Ovary (tissue), 9 donors: ENCODE results near the gene IRF2BP1. TPM values are rescaled to one million over a fixed set of nuclear protein-coding genes. Genes with fewer than 3 reads are reported as not detected.
"Not testable (repeated sequence)": the region's sequence is repeated elsewhere in the genome, so short reads cannot be mapped to it uniquely, and the experiment has no call there.

Experiments used
- DNase-seq, 5 donors: peaks; one replicate each; pipeline ENCODE4 v3.0.0-alpha.2; 2019 to 2020
- H3K27ac ChIP-seq, 2 donors: fragments of 200-600 bp; one replicate each; pipeline versions ENCODE4 v1.5.1 to v1.8.0; 2019 to 2022
- H3K27me3 ChIP-seq: fragments of 200-600 bp; one replicate; pipeline ENCODE4 v1.8.0; 2022
- H3K36me3 ChIP-seq: fragments of 200-600 bp; sonication (generic); one replicate; pipeline ENCODE4 v1.5.1; 2019
- H3K4me1 ChIP-seq: one replicate; pipeline ENCODE4 v1.8.1; 2013; ENCODE audit warnings: mild to moderate bottlenecking, moderate library complexity; ENCODE audit not compliant: insufficient read depth
- H3K4me3 ChIP-seq: fragments of 200-600 bp; sonication (generic); one replicate; pipeline ENCODE4 v1.5.1; 2017
- H3K9me3 ChIP-seq, 2 donors: fragments of 200-600 bp in 1 of 2; sonication (generic) in 1 of 2; one replicate each; pipeline versions ENCODE4 v1.5.1 to v1.8.1; 2013 to 2019; ENCODE audit warnings: mild to moderate bottlenecking in 1 of 2, moderate library complexity in 1 of 2
- CTCF ChIP-seq, 3 donors: fragments of 450-650 bp in 2 of 3; fragments of 200-600 bp in 1 of 3; IDR thresholded peaks; one replicate each; pipeline versions ENCODE4 v1.5.1 to v1.8.0; 2016 to 2022; ENCODE audit warnings: antibody characterized with exemption in 3 of 3, mild to moderate bottlenecking in 1 of 3
- EP300 ChIP-seq: sonication (generic); formaldehyde crosslinking; IDR thresholded peaks from one replicate; pipeline ENCODE4 v1.6.1; 2017; ENCODE audit warnings: antibody characterized with exemption
- POLR2A ChIP-seq: fragments of 450-650 bp; IDR thresholded peaks from one replicate; pipeline ENCODE4 v1.6.1; 2017; ENCODE audit warnings: antibody characterized with exemption, mild to moderate bottlenecking, moderate library complexity
- WGBS, 3 donors: extraction: QIAGEN DNeasy Blood & Tissue Kit in 1 of 3; methylation state at CpG; one replicate each; pipeline versions ENCODE4 v1.1.5 to v1.1.7; 2013 to 2017; 5-methylcytosine and 5-hydroxymethylcytosine counted together
- intact Hi-C, 4 donors: fragments of 100-400 bp; cut with DNase I; formaldehyde crosslinking; loops; one replicate each; pipeline versions ENCODE4 v1.11.0 to v1.15.1; 2022 to 2023
- polyA plus RNA-seq, 2 donors: library from polyadenylated mRNA; stranded (reverse); fragments of 200-250 nt in 1 of 2; fragments of 350-450 nt in 1 of 2; fragmentation: Illumina TruSeq in 1 of 2; extraction: RNeasy Lipid Tissue Mini Kit (QIAGEN cat#74804) in 1 of 2; gene quantifications; one replicate each; pipeline ENCODE4 v1.2.3, GENCODE V29; 2013 to 2014
- total RNA-seq, 7 donors: library from RNA; depleted of rRNA in 2 of 7; stranded (reverse); fragments of >200 nt in 2 of 7; fragmentation: NEBNext Ultra II Directional in 3 of 7; extraction: Animal tissue kit (Norgen Biotek cat#: 25700) in 3 of 7; gene quantifications; one replicate each; pipeline versions ENCODE4 v1.1.0 to v1.2.4, GENCODE V29; 2016 to 2023
- donor health status: DM: no; HTN: no; CAD: no; lungs with moderate emphysema.
- donor health status: DM: no; HTN: no; CAD: no.
- donor health status: Bipolar disorder and iron deficiency.
- donor health status: DM: yes; HTN: yes; CAD: no.
- donor health status: DM: no; HTN: no; CAD: no.
- donor health status: DM: yes; HTN: yes; CAD: no.

IRF2BP1 gene
- total and polyA plus RNA-seq, 9 donors: 2.7 to 59.4 (median 37.3) TPM

- Histone ChIP-seq H3K27ac (no peak overlapping the region), H3K4me1 (peaks cover 5% of the 10 kb centered on the region), H3K4me3 (no peak overlapping the region), H3K9me3 (no peaks in the 10 kb centered on the region), H3K36me3 (no peaks in the 10 kb centered on the region), H3K27me3 (no peaks in the 10 kb centered on the region)
- WGBS, 3 donors: 88 to 91% (median 91%) methylated on average over 7 of the region's 7 CpGs
- intact Hi-C loops: no loop called here
- DNase-seq: no peak
- TF ChIP-seq POLR2A: no peak
- TF ChIP-seq EP300: no peak
- TF ChIP-seq CTCF (IDR thresholded peaks at IDR 0.05): no peak
Observed at GRCh38 chr19:45899253-45899652, 13.3 kb upstream of the IRF2BP1 start.

GRCh38 chr19:45897261-45897812 is 11.4 kb upstream of the IRF2BP1 start:
- no peak overlapping the region for H3K27ac ChIP-seq
- peaks cover 5% of the 10 kb centered on the region for H3K4me1 ChIP-seq
- 89 to 93% (median 93%) methylated on average over 8 of the region's 8 CpGs for WGBS, 3 donors
- no peak for DNase-seq
- H3K36me3 ChIP-seq: no peaks in the 10 kb centered on the region
- TF ChIP-seq POLR2A: no peak
- no peak for TF ChIP-seq CTCF (IDR thresholded peaks at IDR 0.05)
- TF ChIP-seq EP300: no peak
- no peaks in the 10 kb centered on the region for H3K9me3 ChIP-seq
- no peak overlapping the region for H3K4me3 ChIP-seq
- H3K27me3 ChIP-seq: no peaks in the 10 kb centered on the region
- intact Hi-C loops: no loop called here

- intact Hi-C loops, H3K27ac ChIP-seq, H3K9me3 ChIP-seq, H3K27me3 ChIP-seq, DNase-seq, H3K36me3 ChIP-seq, H3K4me1 ChIP-seq, H3K4me3 ChIP-seq: not testable (repeated sequence)
- WGBS, 3 donors: 89 to 92% (median 92%) methylated on average over 12 of the region's 12 CpGs
Observed at GRCh38 chr19:45895983-45896599, 10.2 kb upstream of the IRF2BP1 start.

GRCh38 chr19:45895519-45895972 is 9.6 kb upstream of the IRF2BP1 start:
- no peaks in the 10 kb centered on the region for H3K9me3 ChIP-seq
- TF ChIP-seq EP300: no peak
- no peak for TF ChIP-seq POLR2A
- no peak for TF ChIP-seq CTCF (IDR thresholded peaks at IDR 0.05)
- intact Hi-C loops: no loop called here
- no peaks in the 10 kb centered on the region for H3K36me3 ChIP-seq
- no peak overlapping the region for H3K27ac ChIP-seq
- H3K27me3 ChIP-seq: no peaks in the 10 kb centered on the region
- H3K4me3 ChIP-seq: no peak overlapping the region
- DNase-seq: no peak
- WGBS, 3 donors: 66 to 73% (median 73%) methylated on average over 9 of the region's 9 CpGs
- H3K4me1 ChIP-seq: no peaks in the 10 kb centered on the region

GRCh38 chr19:45890877-45891276 is 4.9 kb upstream of the IRF2BP1 start:
- TF ChIP-seq CTCF (IDR thresholded peaks at IDR 0.05) (no peak), EP300 (no peak)
- Histone ChIP-seq H3K4me1 (peaks cover 2% of the 10 kb centered on the region), H3K27ac (no peak overlapping the region), H3K4me3 (no peak overlapping the region), H3K36me3 (no peaks in the 10 kb centered on the region), H3K9me3 (no peaks in the 10 kb centered on the region), H3K27me3 (no peaks in the 10 kb centered on the region)
- 75 to 86% (median 82%) methylated on average over 17 of the region's 17 CpGs for WGBS, 3 donors
- intact Hi-C loops: no loop called here
- DNase-seq: no peak
